ENCODE results near the gene COCH.
"Not testable (repeated sequence)": the region's sequence is repeated elsewhere in the genome, so short reads cannot be mapped to it uniquely, and the experiment has no call there.

Gene COCH

DNA sequence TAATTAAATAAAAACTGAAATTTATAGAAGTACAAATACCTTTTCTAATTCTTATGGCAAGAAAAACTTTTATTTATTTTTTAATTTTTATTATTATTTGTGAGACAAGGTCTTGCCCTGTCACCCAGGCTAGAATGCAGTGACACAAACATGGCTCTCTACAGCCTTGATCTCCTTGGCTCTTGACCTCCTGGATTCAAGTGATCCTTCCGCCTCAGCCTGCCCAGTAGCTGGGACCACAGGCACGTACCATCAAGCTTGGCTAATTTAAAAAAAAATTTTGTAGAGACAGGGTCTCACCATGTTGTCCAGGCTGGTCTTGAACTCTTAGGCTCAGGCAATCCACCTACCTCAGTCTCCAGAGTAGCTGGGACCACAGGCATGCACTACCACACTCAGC, 47.4 kb downstream of the COCH start:
- Histone ChIP-seq H3K79me2 (ENCODE audit: control insufficient read depth, insufficient read depth, low read length) (no peaks in the 10 kb centered on the region), H3K4ac (ENCODE audit: low read depth, low read length) (peak overlapping the region; percentile 36), H4K8ac (ENCODE audit: low read depth, low read length) (no peak overlapping the region), H2AK5ac (ENCODE audit: low read length) (no peak overlapping the region), H3K18ac (ENCODE audit: low read length) (no peak overlapping the region), H3K23ac (ENCODE audit: low read length) (no peak overlapping the region), H3K36me3 (ENCODE audit: control insufficient read depth, insufficient read depth, low read length) (no peaks in the 10 kb centered on the region), H4K5ac (ENCODE audit: low read length) (no peak overlapping the region), H3K4me2 (ENCODE audit: low read length) (no peak overlapping the region), H3K79me1 (ENCODE audit: low read length) (no peaks in the 10 kb centered on the region), H3K4me3 (ENCODE audit: low read length) (no peak overlapping the region), H3K9ac (ENCODE audit: low read length) (no peak overlapping the region), H2BK5ac (ENCODE audit: low read length) (no peak overlapping the region), H2BK120ac (ENCODE audit: low read depth, low read length) (no peak overlapping the region), H3K56ac (ENCODE audit: low read length) (no peak overlapping the region), H2BK15ac (replicated peaks; ENCODE audit: low read depth) (no peak overlapping the region), H3K27ac (ENCODE audit: low read depth, low read length) (no peak overlapping the region), H3K27me3 (ENCODE audit: insufficient read depth, low read length, poor library complexity) (no peaks in the 10 kb centered on the region), H3K4me1 (ENCODE audit: control insufficient read depth, low read depth, low read length) (no peaks in the 10 kb centered on the region)
- DNase-seq = no peak
- no CpG with 5 or more reads among the region's 2 CpGs for WGBS (ENCODE audit: extremely low coverage, insufficient coverage, low lambda C conversion rate)

DNA sequence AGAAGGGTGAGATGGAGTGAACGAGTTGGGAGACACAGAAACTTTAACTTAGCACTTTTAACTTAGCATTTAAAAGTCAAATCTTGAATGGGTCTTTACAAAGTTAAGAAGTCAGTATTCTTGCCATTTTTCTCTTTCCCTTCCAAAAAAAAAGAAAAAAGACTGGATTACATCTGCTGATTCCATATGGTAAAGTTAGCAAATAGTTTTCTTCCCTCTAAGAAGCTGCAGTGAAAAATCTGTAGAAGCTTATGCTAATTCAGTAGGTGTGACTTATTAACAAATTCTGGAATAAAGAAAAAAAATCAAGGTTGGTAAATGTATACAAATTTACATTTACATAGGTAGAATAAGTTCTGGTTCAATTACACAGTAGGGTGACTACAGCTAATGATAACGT, 50.9 kb downstream of the COCH start:
- Histone ChIP-seq H3K56ac (ENCODE audit: low read length) (no peak overlapping the region), H3K23ac (ENCODE audit: low read length) (no peak overlapping the region), H2AK5ac (ENCODE audit: low read length) (no peak overlapping the region), H3K18ac (ENCODE audit: low read length) (no peak overlapping the region), H3K4me2 (ENCODE audit: low read length) (no peak overlapping the region), H3K4me3 (ENCODE audit: low read length) (no peak overlapping the region), H3K9ac (ENCODE audit: low read length) (no peak overlapping the region), H2BK5ac (ENCODE audit: low read length) (no peak overlapping the region), H4K8ac (ENCODE audit: low read depth, low read length) (peak overlapping the region; percentile 56), H3K4me1 (ENCODE audit: control insufficient read depth, low read depth, low read length) (no peaks in the 10 kb centered on the region), H2BK120ac (ENCODE audit: low read depth, low read length) (no peak overlapping the region), H3K27me3 (ENCODE audit: insufficient read depth, low read length, poor library complexity) (no peaks in the 10 kb centered on the region), H3K27ac (ENCODE audit: low read depth, low read length) (no peak overlapping the region), H3K79me2 (ENCODE audit: control insufficient read depth, insufficient read depth, low read length) (no peaks in the 10 kb centered on the region), H2BK15ac (replicated peaks; ENCODE audit: low read depth) (no peak overlapping the region), H3K4ac (ENCODE audit: low read depth, low read length) (no peak overlapping the region), H3K79me1 (ENCODE audit: low read length) (no peaks in the 10 kb centered on the region), H4K5ac (ENCODE audit: low read length) (no peak overlapping the region), H3K36me3 (ENCODE audit: control insufficient read depth, insufficient read depth, low read length) (no peaks in the 10 kb centered on the region)
- DNase-seq = no peak
- WGBS (ENCODE audit: extremely low coverage, insufficient coverage, low lambda C conversion rate) = no CpG with 5 or more reads among the region's 2 CpGs

DNA sequence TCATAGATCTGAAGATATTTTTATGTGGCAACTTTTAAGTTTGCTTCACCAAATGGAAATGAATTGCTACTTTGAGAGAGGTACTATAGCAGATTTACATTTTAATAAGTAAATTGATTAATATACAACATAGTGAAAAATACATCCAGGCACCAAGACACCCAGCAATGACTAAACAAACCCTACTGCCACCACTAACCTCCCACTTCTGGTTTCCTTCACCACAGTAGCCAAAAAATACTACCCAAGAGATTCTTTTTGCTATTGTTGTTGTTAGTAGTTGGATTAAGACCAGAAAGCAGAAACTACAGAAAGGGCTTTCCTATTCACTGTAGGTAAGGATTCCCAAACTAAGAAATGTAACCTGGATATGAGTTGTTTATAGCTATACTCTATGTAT, 54.1 kb downstream of the COCH start:
- Histone ChIP-seq H3K27me3 (ENCODE audit: insufficient read depth, low read length, poor library complexity) (no peaks in the 10 kb centered on the region), H3K27ac (ENCODE audit: low read depth, low read length) (no peak overlapping the region), H4K8ac (ENCODE audit: low read depth, low read length) (no peak overlapping the region), H3K18ac (ENCODE audit: low read length) (no peak overlapping the region), H4K5ac (ENCODE audit: low read length) (no peak overlapping the region), H3K56ac (ENCODE audit: low read length) (no peak overlapping the region), H2AK5ac (ENCODE audit: low read length) (no peak overlapping the region), H3K79me1 (ENCODE audit: low read length) (no peaks in the 10 kb centered on the region), H3K4me2 (ENCODE audit: low read length) (no peak overlapping the region), H3K4me1 (ENCODE audit: control insufficient read depth, low read depth, low read length) (no peaks in the 10 kb centered on the region), H3K4me3 (ENCODE audit: low read length) (no peak overlapping the region), H2BK5ac (ENCODE audit: low read length) (no peak overlapping the region), H3K36me3 (ENCODE audit: control insufficient read depth, insufficient read depth, low read length) (no peaks in the 10 kb centered on the region), H2BK15ac (replicated peaks; ENCODE audit: low read depth) (no peak overlapping the region), H3K23ac (ENCODE audit: low read length) (no peak overlapping the region), H3K9ac (ENCODE audit: low read length) (no peak overlapping the region), H3K79me2 (ENCODE audit: control insufficient read depth, insufficient read depth, low read length) (no peaks in the 10 kb centered on the region), H2BK120ac (ENCODE audit: low read depth, low read length) (no peak overlapping the region), H3K4ac (ENCODE audit: low read depth, low read length) (no peak overlapping the region)
- no peak for DNase-seq

DNA sequence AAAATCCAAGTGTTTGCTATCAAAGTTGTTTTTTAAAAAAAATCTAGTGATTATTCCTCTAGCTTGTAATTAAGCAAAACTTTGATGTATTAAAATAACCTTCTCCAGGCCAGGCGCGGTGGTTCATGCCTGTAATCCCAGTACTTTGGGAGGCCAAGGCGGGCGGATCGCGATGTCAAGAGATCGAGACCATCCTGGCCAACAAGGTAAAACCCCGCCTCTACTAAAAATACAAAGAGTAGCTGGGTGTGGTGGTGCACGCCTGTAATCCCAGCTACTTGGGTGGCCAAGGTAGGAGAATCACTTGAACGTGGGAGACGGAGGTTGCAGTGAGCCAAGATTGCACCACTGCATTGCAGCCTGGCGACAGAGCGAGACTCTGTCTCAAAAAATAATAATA, 59.6 kb downstream of the COCH start:
- H3K4me1 ChIP-seq (ENCODE audit: control insufficient read depth, low read depth, low read length); H3K36me3 ChIP-seq (ENCODE audit: control insufficient read depth, insufficient read depth, low read length); H3K9ac ChIP-seq (ENCODE audit: low read length); H3K4me2 ChIP-seq (ENCODE audit: low read length); H2AK5ac ChIP-seq (ENCODE audit: low read length); H3K79me2 ChIP-seq (ENCODE audit: control insufficient read depth, insufficient read depth, low read length); H2BK5ac ChIP-seq (ENCODE audit: low read length); H3K23ac ChIP-seq (ENCODE audit: low read length); H3K18ac ChIP-seq (ENCODE audit: low read length); H2BK120ac ChIP-seq (ENCODE audit: low read depth, low read length); H3K27me3 ChIP-seq (ENCODE audit: insufficient read depth, low read length, poor library complexity); H4K8ac ChIP-seq (ENCODE audit: low read depth, low read length); H3K4ac ChIP-seq (ENCODE audit: low read depth, low read length); H3K79me1 ChIP-seq (ENCODE audit: low read length); H3K4me3 ChIP-seq (ENCODE audit: low read length); H3K56ac ChIP-seq (ENCODE audit: low read length); H2BK15ac ChIP-seq (replicated peaks; ENCODE audit: low read depth); H4K5ac ChIP-seq (ENCODE audit: low read length); DNase-seq; H3K27ac ChIP-seq (ENCODE audit: low read depth, low read length): not testable (repeated sequence)
- WGBS (ENCODE audit: extremely low coverage, insufficient coverage, low lambda C conversion rate) = no CpG with 5 or more reads among the region's 13 CpGs

DNA sequence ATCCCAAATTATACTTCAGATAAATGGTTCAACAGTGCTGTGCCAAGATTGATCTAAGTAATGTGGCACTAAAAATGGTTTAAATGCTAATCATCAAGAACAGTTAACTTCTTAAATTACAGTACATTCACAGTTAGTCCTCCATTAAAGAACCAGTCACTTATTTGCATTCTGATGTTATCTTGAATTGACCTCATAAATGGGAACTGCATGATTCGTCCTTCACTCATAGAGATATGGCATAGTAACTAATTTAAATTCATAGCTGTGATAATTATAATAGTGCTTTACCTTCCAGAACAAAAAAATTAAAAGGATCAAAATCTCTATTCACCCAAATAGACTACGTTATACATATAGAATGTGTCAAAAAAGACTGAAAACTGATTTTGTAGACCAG, 61.1 kb downstream of the COCH start:
- no peaks in the 10 kb centered on the region for H3K27me3 ChIP-seq (ENCODE audit: insufficient read depth, low read length, poor library complexity)
- H3K4ac ChIP-seq (ENCODE audit: low read depth, low read length) = no peak overlapping the region
- no peaks in the 10 kb centered on the region for H3K79me1 ChIP-seq (ENCODE audit: low read length)
- no peak overlapping the region for H3K9ac ChIP-seq (ENCODE audit: low read length)
- no peak overlapping the region for H3K56ac ChIP-seq (ENCODE audit: low read length)
- H2AK5ac ChIP-seq (ENCODE audit: low read length) = no peak overlapping the region
- H3K4me3 ChIP-seq (ENCODE audit: low read length) = no peak overlapping the region
- H3K23ac ChIP-seq (ENCODE audit: low read length) = no peak overlapping the region
- no peaks in the 10 kb centered on the region for H3K4me1 ChIP-seq (ENCODE audit: control insufficient read depth, low read depth, low read length)
- WGBS (ENCODE audit: extremely low coverage, insufficient coverage, low lambda C conversion rate) = no CpG with 5 or more reads among the region's 2 CpGs
- H3K18ac ChIP-seq (ENCODE audit: low read length) = no peak overlapping the region
- H2BK5ac ChIP-seq (ENCODE audit: low read length) = no peak overlapping the region
- no peak for DNase-seq
- no peak overlapping the region for H2BK120ac ChIP-seq (ENCODE audit: low read depth, low read length)
- H4K5ac ChIP-seq (ENCODE audit: low read length) = no peak overlapping the region
- H3K36me3 ChIP-seq (ENCODE audit: control insufficient read depth, insufficient read depth, low read length) = no peaks in the 10 kb centered on the region
- H3K27ac ChIP-seq (ENCODE audit: low read depth, low read length) = no peak overlapping the region
- H3K4me2 ChIP-seq (ENCODE audit: low read length) = no peak overlapping the region
- no peaks in the 10 kb centered on the region for H3K79me2 ChIP-seq (ENCODE audit: control insufficient read depth, insufficient read depth, low read length)
- no peak overlapping the region for H4K8ac ChIP-seq (ENCODE audit: low read depth, low read length)
- H2BK15ac ChIP-seq (replicated peaks; ENCODE audit: low read depth) = no peak overlapping the region

DNA sequence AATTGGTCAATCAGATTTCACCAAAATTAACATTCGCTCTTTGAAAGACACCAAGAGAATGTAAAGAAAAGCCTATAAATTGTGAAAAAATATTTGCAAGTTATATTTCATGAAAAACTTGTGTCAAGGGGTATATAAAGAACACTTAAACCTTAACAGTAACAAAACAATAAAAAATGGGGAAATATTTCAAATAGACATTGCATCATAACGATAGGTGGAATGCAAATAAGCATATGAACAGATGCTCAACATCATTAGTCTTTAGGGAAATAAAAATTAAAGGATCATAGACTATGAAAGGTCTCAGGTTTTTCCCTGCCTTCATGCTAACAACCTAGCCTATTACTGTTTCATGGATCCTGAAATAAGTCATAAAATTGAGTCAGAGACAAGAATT, 64.3 kb downstream of the COCH start:
- DNase-seq = no peak
- peaks cover 2% of the 10 kb centered on the region for H3K79me1 ChIP-seq (ENCODE audit: low read length)
- no peaks in the 10 kb centered on the region for H3K4me1 ChIP-seq (ENCODE audit: control insufficient read depth, low read depth, low read length)
- no peak overlapping the region for H3K4ac ChIP-seq (ENCODE audit: low read depth, low read length)
- no peak overlapping the region for H3K4me3 ChIP-seq (ENCODE audit: low read length)
- no peak overlapping the region for H2BK5ac ChIP-seq (ENCODE audit: low read length)
- H3K27me3 ChIP-seq (ENCODE audit: insufficient read depth, low read length, poor library complexity) = no peaks in the 10 kb centered on the region
- no peak overlapping the region for H4K5ac ChIP-seq (ENCODE audit: low read length)
- no peaks in the 10 kb centered on the region for H3K79me2 ChIP-seq (ENCODE audit: control insufficient read depth, insufficient read depth, low read length)
- no peak overlapping the region for H3K9ac ChIP-seq (ENCODE audit: low read length)
- no peak overlapping the region for H2AK5ac ChIP-seq (ENCODE audit: low read length)
- no peak overlapping the region for H3K4me2 ChIP-seq (ENCODE audit: low read length)
- H3K18ac ChIP-seq (ENCODE audit: low read length) = no peak overlapping the region
- no peak overlapping the region for H3K56ac ChIP-seq (ENCODE audit: low read length)
- no peak overlapping the region for H2BK15ac ChIP-seq (replicated peaks; ENCODE audit: low read depth)
- H3K36me3 ChIP-seq (ENCODE audit: control insufficient read depth, insufficient read depth, low read length) = no peaks in the 10 kb centered on the region
- no peak overlapping the region for H3K27ac ChIP-seq (ENCODE audit: low read depth, low read length)
- no peak overlapping the region for H2BK120ac ChIP-seq (ENCODE audit: low read depth, low read length)
- H4K8ac ChIP-seq (ENCODE audit: low read depth, low read length) = no peak overlapping the region
- no CpG with 5 or more reads among the region's 2 CpGs for WGBS (ENCODE audit: extremely low coverage, insufficient coverage, low lambda C conversion rate)
- no peak overlapping the region for H3K23ac ChIP-seq (ENCODE audit: low read length)

Data from mesendoderm (in vitro differentiated cells).